NCI-H1694 (cell line): Measurements from ENCODE around the gene HSPBP1.
"Not testable (repeated sequence)": the region's sequence is repeated elsewhere in the genome, so short reads cannot be mapped to it uniquely, and the experiment has no call there.

Experiments used
- DNase-seq: peaks from one replicate; lab custom pipeline; 2025; lab: John Stamatoyannopoulos, UW

HSPBP1 gene

DNA sequence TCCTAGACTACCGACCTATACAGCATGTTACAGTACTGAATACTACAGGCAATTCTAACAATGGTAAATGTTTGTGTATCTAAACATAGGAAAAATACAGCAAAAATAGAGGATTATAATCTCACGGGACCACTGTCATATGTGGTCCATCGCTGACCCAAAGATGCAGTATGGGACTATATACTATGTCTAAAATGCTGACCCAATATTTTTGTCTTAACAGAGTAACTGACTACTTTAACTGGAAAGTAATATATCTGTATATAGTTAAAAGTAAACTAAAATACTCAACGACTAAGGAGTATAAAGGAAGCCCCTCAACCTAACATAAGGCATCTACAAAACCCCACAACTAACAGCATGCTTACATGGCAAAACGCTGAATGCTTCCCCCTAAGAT lies 46.9 kb downstream of the HSPBP1 start:
- DNase-seq = no peak

DNA sequence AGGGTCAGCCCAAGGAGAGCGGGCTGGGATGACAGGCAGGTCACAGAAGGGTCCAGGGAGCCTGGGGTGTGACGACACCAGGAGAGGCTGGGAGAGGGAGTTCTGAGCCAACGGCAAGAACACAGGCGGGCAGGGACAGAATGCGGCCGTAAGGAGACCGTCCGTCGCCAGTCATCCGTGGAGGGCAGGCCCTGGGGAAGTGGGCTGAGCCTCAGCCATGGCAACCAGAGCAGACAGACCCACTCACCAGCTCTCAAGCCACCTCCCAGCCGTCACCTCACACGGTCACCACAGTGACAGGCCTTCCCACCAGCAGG lies 47.7 kb downstream of the HSPBP1 start:
- DNase-seq = no peak

DNA sequence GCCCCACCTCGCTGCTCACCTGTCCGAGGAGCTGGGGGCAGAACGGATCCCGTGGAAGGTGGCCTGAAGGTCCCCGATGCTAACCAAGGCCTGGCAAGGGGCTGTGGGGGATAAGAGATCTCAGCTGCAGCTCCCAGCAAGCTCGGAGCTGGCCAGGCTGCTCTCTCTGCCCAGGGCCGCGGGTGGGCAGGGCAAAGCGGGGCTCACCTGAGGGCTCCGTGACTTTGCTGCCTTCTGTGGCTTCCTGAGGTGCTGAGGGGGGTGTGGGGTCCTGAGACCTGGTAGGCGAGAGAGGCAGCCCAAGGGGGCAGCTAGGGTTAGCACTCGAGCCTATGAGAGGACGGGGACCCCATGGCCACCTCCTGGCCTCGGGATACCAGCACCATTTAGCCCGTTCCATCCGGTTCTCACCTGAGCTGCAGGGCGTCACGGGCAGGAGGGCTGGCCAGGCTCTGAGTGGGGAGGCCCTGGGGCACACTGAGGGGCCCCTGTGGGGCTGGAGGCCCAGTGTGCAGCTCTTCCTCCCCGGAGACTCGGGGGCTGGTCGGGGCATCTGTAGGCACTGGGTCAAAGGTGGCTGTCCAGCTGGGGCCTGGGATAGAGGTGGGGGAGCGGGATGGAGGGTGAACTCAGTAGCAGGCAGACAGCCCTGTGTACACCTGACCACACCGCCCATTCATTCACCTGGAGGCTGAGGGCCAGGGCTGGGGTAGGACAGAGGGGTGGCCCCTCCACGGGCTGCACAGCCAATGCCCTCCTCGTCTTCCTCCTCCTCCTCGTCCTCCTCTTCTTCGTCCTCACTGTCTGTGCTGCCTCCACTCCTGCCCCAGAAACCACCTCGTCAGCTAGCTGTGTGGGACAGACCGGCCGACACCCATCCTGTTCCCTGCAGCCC lies 48.3 kb downstream of the HSPBP1 start:
- DNase-seq = no peak

DNA sequence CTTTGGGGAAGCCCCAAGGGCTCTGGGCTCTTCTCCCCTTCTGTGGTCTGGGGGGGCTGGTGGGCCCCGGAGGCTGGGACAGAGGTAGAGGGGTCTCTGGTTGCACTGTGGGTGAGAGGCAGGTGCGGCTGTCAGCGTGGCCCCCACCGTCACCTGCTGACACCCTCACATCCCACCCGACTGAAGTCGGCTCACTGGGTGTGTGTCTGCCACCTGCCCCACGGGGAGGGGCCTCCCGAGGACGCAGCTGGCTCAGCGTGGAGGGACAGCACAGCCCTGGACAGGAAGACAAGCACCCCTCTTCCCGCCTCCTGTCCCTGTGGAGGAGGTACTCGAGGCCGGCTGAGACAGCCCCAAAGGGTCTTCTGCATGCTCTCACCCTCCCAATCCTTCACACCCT lies 49.1 kb downstream of the HSPBP1 start:
- no peak for DNase-seq

DNA sequence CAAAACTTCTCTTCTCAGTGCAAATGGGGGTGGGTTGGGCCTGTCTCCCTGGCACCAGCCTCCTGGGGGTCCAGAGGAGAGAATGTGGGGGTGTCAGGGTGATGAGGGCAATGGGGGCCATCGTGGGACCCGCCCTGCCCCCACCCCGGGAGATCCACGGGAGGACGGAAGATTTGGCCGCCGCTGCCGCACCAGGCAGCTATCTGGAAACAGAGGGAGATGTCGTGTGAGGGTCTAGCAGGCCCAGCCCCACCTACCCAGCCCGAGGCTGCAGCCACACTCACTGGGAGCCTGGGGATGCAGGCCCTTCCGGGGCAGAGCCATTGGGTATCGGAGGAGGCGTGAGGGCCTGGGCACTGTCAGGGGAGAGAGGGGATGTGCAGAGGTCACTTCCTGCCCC lies 49.6 kb downstream of the HSPBP1 start:
- DNase-seq = no peak

DNA sequence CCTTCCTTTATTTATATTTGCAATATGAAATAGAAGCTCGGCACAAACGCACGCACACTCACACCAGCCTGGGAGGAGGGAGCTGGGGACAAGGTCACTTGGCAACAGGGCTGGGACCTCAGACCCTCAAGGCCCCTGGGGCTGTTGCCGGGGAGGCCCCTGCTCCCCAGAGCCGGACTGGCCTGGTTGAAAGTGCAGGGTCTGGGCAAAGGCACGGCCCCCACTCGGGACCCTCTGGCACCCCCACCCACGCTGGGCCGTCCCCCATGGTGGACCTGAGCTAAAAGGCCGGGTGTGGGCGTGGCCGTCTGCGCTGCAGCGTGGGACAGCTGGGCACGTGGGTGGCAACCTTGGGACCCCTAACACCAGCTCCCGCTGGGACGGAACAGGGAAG lies 50.1 kb downstream of the HSPBP1 start:
- DNase-seq = no peak

DNA sequence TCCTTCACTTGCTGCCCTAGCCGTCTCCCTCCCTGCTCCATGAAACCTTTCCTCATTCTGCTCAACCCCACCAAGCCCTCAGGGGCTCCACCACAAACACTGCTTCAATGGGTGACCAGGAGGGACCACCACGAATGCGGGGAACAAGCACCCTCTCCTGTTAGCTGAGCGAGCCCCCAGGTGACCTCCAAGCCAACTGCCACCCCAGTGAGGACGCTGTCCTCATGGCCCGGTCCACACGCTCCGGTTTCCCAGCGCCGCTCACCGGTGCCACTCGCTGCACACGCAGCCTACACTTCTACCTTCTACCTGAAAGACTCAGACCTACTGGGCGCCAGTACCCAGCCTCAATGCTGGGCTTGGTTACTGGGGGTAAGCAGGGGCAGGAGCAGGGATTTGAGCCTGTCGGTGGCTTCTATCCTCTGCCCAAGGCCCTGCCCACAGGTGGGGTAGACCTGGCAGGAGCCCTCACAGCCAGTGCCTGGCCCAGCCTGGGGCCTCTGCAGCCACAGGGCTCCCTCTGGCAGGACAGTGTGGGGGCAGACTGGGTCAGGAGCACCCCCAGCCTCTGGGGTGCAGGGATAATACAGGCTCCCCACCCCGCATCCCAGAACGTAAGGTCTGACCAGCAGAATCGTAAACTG lies 50.6 kb downstream of the HSPBP1 start:
- no peak for DNase-seq

DNA sequence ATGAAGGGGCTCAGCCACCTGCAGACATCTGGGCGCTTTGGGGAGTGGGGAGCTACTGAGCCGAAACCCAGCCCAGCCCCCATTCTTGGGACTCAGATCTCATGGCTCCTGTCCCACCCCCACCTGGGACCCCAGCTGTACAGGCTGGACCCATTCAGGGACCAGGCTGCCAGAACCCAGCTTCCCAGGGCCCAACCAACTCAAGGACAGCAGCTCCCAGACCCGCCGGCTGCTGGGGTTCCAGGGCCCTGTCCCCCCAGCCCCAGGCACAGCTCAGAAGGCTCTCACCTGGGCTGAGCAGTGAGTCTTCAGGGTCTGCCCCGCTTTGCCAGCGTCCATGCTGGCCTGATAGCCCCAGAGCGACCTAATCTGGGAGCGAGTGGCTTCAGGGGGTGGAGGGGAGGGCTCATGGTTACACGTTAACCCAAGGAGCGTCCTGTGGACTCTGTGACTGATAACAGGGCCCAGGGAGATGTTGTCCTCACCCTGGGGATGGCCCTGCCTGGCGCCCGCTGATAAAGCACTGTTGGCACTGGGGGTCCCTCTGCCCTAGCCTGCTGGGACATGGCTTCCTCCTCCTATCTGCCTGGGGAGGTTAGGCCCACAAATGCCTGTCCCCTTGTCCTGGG lies 51.4 kb downstream of the HSPBP1 start, which contains the start of gene TMEM86B:
TSS of gene TMEM86B (minus strand) at position 361 of the 629 bp plus-strand sequence. CDS start at position 339, 22 bp downstream.
- DNase-seq = no peak

DNA sequence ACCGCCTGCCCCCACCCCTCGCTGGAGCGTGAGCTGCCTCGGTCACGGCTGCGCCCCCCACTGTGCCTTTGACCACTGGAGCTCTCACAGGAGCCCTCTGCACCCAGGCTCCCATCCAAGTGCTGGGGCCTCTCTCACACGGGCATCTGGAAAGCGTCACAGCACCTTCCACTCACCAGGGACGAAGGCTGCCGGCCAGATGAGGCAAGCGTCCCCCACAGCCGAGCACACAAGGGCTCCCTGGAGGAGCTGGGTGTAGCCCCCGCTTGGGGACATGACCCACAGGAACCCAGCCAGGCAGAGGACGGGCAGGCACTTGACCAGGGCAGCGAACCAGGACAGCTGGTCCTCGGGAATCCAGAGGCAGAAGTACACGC lies 51.9 kb downstream of the HSPBP1 start:
- no peak for DNase-seq

DNA sequence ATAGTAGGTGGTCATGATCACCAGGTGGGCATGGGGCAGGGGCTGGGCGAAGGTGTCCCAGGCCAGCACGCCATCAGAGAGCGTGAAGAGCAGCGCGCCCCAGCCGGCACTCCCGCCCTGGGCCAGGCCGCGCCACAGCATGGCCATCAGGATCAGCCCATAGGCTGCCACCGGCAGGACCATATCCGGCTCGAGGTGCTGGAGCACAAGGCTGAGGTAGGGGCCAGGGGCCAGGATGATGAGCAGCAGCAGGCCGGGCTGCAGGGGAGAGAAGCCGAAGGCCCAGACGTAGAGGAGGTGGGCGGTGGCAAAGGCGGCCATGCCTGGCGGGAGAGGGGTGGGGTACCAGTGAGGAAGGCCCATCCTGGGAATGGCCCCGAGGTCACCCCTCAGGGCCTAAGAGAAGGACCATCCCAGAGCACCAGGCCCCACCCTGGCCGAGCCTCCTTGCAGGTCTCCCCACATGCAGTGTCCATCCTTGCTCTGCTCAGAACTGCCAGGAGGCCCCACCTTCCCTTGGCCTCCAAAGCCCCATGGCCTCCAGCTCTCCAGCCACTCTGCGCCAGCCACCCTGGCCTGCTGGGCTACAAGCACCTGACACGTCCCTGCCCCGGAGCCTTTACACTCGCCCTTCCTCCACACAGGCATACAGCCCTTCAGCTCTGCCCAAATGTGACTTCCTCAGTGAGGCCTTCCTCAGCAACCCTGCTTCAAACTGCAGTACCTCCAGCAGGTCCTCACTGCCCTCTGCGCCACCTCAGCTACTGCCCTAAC lies 52.5 kb downstream of the HSPBP1 start:
- no peak for DNase-seq

DNA sequence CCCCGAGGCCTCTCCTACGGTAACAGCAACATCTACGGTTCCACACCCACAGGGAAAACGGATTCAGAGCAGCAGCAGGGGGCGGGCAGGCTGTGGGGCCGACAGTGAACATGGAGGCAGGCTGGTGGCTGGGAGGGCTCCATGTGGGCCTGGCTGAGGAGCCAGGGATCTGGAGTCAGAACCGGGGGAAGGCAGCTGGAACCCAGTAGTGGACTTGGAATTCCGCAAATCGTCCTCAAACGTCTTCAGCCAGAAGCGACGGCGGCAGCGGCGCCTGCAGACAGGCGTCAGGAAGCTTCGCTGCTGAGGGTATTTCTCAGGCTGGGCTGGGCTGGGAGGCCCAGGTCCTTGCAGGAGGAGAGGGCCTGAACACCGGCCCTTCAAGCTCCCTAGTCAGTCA lies 53.1 kb downstream of the HSPBP1 start:
- no peak for DNase-seq

DNA sequence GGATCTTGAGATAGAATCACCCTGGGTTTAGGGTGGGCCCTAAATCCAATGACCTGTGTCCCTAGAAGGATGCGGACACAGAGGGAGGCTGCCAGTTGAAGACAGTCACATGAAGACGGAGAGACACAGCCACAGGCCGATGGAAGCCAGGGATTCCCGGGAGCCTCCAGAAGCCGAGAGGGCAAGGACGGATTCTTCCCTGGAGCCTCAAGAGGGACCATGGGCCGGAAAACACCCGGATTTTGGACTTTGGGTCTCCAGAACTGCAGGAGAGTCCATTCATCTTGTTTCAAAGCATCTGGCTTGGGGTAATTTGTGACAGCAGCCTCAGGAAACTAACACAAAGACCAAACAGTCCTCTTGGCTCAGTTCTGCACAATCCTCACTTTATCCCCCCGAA lies 53.6 kb downstream of the HSPBP1 start:
- DNase-seq = no peak

DNA sequence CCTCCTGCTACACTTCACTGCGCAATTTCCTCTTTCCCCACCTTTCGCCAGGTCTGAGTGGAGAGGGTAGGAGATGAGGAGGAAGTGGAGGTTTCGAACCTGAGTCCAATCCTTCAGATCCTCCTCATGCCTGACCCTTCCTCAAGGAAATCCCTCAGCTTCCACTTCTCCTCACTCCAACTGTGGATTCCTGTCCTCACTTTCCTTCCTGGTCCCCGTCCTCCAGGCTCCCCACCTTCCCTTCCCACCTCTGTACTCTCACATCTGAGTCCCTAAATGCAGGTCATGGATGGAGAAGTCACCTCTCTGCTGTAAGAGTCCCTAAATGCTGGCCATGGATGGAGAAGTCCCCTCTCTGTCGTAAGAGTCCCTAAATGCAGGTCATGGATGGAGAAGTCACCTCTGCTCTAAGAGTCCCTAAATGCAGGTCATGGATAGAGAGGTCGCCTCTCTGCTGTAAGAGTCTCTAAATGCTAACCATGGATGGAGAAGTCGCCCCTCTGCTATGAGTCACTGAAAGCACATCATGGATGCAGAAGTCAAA lies 54.4 kb downstream of the HSPBP1 start:
- DNase-seq = no peak

DNA sequence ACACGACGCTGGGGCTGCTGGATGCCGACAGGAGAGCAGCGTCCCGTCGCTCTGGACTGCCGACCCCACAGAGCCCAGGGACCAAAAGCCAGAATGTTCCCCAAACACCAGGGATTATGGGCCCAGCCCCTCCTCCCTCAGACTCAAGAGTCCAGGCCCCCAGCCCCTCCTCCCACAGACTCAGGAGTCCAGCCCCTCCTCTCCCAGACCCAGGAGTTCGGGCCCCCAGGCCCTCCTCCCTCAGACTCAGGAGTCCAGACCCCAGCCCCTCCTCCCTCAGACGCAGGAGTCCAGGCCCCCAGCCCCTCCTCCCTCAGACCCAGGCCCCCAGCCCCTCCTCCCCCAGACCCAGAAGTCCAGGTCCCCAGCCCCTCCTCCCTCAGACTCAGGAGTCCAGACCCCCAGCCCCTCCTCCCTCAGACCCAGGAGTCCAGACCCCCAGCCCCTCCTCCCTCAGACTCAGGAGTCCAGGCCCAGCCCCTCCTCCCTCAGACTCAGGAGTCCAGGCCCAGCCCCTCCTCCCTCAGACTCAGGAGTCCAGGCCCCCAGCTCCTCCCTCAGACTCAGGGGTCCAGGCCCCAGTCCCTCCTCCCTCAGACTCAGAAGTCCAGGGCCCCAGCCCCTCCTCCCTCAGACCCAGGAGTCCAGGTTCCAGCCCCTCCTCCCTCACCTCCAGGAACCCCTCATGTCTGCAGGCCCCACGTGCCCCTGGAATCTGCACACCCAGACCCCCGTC lies 55.1 kb downstream of the HSPBP1 start:
- not testable (repeated sequence) for DNase-seq

DNA sequence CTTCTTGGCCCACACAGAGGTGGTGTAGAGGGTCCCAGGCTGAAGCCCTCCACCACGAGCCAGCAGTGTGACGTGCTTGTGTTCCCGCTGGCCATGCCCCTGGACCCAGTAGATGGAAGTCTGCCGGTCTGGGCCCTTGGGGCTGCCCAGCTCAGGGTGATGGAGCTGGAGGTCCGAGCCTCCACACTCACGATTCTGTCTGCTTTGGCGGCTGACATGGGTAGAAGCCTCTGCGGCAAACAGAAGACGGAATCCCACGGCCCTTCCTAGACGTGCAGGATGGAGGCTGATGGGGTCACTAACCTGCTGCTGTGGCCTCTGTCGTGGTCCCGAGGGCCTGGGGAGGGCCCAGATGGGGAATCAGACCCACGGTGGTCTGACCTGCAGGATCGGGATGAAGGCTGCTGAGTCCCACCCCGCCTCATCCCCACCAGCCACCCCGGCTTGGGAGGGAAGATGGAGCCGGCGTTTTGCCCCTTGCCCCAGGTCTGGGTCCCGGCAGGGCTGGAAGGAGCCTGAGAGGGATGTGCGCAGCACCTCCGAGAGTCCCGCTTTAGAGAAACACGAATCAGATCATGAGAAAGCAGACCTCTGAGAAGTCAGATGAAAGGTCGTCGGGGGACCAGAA lies 55.8 kb downstream of the HSPBP1 start:
- DNase-seq = no peak

DNA sequence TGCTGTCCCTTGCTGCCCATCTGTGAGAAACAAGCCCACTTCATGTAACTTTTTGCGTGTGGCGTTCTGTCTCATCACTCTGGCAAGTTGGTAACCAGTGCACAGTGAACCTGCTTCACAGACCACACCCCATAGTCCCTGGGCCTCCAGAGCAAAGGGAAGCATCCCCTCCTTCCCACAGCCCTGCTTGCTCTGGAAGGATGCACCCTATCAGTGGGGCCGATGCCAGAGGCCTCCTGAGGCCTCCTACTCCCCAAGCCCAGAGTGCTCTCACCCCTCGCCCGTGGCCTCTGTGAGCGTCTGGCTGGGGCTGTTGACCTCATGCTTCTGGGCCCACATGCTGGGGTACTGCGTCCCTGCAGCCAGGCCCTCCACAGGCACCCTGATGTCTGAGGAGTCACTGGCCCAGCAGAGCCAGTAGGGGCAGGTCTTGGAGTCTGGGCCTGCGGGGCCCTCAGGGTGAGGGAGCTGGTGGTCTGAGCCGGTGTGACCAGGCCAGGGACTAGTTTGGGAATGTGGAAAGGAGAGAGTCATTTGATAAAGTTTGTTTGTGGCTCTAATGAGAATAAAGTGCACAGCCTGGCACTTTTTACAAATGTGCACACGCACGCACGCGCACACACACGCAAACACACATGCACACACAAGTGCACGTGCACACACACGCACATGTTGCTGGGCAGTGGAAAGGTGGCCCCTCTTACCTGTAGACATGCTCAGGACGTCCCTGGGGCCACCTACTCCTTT lies 56.4 kb downstream of the HSPBP1 start:
- DNase-seq = no peak

DNA sequence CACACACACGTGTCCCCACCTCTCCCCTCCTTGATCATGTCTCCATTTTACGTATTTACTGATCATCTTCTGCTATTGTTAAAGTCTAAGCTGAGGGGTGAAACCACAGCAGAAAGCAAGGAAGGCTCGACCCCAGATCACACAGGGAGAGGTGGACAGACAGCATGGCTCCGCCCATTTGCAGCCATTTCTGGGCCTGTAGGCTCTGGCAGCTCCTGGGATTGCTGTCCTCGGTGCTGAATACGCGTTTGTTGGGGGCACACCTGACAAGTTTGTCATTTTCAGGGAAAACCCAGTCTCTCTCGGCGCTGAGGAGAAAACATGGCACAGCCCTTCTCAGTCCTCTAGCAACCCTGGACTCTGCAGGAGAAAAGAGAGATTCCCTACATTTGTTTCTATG lies 59.4 kb downstream of the HSPBP1 start:
- DNase-seq = no peak

DNA sequence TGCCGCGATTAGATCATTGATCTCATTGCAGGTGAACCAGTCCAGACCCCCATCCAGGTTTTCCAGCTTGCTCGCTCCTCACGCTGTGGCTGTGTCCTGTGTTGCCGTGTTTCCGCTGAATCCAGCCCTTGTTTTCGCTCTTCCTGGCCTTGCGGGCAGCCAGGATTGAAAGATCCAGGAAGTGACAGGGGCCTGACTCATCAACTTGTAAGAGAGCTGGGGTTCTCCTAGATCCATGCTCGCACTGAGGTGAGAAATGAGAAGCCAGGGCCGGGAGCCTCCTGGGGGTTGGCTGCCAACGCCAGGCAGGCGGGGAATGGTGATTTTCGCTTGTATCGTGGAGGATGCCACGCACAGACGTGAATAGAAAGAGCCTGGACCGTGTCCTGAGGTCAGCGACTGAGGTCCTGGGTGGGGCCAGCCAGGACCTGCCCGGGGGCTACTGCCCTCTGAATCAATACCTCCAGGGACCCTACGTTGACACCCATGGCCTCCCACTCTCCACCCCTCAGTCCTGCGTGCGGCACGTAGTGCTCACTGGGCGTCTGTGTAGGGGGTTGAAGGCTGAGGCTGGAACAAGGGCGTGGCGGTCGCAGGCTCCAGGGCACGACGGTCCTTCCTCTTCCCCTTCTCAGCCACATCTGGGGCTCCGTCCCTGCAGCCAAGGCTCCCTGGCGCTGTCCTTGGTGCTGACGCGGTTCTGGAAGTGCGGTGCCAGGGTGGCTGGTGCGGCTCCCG lies 63.3 kb downstream of the HSPBP1 start:
- DNase-seq = peak; percentile 97

DNA sequence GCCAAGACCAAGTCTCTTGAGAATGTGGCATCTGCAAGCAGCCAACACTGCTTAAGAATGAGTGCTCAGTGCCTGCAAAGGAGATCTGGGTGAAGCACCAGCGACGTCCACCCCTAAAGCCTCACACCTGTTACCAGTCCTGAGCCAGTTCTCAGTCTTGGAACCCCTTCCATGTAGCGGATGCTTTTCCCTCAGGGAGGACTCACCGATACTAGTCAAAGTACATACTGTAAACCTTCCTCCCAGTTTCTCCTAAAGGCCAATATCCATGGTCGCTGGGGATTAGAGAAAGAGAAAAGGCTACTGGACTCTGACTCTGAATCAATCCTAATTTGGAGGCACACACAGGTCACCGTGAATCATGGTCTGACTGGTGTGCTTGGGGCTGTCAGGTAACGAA lies 66.4 kb downstream of the HSPBP1 start:
- DNase-seq = no peak

DNA sequence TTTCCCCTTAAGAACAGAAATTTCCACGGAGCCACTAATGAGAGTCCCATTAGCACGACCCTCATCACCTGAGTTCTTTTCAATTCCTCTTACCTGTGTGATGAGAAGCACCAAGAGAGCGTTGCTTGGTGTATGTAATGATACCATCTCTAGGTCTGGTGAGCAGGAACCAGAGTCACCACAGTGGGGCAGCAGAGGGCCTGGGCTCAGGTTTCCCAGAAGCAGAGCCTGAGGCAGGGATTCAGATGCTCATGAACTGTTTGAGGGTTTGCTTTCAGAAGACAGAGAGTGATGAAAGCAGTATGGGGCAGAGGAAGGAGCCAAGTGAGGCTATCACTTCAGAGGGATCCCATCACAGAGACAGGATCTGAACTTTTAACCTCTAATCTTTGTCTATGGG lies 67.5 kb downstream of the HSPBP1 start:
- peak; percentile 75 for DNase-seq
